GM12873 (cell line): ENCODE data around the gene FOLR1.

Source experiments
- TF ChIP-seq, protein P1 (sequence below): IDR thresholded peaks from 2 replicates; pipeline ENCODE4 v1.5.1; 2012; ENCODE audit warnings: low read depth, mild to moderate bottlenecking, moderate library complexity, low read length, control low read depth; ENCODE audit not compliant: insufficient read depth; ENCODE audit errors: missing control alignments

The FOLR1 gene

DNA sequence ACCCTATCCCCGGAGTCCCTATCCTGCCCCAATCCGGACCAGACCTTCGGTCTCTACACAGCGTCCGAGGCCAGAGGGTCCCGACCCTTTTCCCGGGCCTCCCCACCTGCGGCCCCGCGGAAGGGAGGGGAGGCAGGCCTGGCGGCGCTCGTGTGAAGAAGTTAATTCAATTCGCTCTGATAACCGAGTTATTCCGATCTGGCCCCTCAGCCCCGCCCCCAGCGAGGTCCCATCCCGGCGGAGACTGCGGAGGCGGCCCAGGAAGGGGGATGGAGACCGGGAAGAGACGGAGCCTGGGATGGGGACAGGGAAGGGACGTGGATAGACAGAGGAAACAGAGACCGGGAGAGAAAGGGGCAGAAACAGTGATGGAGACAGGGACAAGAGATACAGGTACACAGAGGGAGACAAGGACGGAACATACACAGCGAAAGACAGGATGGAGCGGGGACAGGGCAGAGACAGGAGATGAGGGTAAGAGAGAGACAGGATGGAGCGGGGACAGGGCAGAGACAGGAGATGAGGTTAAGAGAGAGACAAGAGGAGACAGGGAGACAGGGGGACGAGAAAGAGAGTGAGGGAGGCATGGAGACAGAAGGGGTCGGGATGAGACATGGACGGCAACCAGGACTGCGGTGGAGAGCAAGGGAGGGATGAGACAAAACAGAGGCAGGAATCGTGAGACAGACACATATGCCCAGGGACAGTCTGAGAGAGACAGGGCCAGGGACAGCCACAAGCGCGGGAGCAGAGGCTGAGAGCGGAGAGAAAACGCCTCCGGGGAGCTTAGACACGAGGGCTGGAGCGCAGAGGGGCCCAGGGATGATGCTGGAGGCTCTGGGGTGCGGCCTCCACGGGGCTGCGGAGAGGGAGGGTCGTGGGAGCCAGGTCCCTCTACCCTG is 52.7 kb downstream of the FOLR1 start:
- TF ChIP-seq, protein P1, sequence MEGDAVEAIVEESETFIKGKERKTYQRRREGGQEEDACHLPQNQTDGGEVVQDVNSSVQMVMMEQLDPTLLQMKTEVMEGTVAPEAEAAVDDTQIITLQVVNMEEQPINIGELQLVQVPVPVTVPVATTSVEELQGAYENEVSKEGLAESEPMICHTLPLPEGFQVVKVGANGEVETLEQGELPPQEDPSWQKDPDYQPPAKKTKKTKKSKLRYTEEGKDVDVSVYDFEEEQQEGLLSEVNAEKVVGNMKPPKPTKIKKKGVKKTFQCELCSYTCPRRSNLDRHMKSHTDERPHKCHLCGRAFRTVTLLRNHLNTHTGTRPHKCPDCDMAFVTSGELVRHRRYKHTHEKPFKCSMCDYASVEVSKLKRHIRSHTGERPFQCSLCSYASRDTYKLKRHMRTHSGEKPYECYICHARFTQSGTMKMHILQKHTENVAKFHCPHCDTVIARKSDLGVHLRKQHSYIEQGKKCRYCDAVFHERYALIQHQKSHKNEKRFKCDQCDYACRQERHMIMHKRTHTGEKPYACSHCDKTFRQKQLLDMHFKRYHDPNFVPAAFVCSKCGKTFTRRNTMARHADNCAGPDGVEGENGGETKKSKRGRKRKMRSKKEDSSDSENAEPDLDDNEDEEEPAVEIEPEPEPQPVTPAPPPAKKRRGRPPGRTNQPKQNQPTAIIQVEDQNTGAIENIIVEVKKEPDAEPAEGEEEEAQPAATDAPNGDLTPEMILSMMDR: no peak

DNA sequence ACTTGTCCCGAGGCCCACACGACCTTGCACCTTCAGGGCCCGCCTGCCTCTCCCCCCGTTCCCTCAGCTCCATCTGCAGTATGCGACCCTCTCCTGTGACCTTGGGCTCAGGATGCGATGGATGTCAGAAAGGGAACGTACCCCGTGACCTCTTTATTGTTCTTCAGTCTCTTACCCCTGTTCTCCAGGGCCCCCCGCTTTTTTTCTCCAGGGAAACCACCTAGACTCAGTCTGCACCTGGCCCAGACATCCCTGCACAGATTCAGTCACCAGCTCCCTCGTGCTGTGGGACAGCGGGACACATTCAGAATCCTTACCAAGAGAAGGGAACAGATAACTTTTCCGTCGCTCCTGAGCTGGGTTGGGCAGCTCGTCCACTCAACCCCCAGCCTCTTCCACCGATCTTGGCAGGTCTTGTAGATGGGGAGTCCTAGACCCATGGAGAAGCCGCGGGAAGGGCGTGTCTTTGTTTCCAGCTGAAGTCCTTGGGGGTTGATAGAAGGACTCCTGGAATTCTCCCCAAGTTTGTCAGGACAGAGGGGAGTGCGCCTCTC is 53.4 kb downstream of the FOLR1 start:
- TF ChIP-seq, protein P1: no peak
